Measurements from ENCODE around the gene CYP27B1. TPM values are rescaled to one million over a fixed set of nuclear protein-coding genes. Genes with fewer than 3 reads are reported as not detected.

Gene CYP27B1
- total and polyA plus RNA-seq, 9 of the 15 experiments (the other 6 are each of a cell fraction or from before 2014, with no cell fraction given) = 0.18 to 4.2 (median 1.8) TPM

- TF ChIP-seq, protein P1, sequence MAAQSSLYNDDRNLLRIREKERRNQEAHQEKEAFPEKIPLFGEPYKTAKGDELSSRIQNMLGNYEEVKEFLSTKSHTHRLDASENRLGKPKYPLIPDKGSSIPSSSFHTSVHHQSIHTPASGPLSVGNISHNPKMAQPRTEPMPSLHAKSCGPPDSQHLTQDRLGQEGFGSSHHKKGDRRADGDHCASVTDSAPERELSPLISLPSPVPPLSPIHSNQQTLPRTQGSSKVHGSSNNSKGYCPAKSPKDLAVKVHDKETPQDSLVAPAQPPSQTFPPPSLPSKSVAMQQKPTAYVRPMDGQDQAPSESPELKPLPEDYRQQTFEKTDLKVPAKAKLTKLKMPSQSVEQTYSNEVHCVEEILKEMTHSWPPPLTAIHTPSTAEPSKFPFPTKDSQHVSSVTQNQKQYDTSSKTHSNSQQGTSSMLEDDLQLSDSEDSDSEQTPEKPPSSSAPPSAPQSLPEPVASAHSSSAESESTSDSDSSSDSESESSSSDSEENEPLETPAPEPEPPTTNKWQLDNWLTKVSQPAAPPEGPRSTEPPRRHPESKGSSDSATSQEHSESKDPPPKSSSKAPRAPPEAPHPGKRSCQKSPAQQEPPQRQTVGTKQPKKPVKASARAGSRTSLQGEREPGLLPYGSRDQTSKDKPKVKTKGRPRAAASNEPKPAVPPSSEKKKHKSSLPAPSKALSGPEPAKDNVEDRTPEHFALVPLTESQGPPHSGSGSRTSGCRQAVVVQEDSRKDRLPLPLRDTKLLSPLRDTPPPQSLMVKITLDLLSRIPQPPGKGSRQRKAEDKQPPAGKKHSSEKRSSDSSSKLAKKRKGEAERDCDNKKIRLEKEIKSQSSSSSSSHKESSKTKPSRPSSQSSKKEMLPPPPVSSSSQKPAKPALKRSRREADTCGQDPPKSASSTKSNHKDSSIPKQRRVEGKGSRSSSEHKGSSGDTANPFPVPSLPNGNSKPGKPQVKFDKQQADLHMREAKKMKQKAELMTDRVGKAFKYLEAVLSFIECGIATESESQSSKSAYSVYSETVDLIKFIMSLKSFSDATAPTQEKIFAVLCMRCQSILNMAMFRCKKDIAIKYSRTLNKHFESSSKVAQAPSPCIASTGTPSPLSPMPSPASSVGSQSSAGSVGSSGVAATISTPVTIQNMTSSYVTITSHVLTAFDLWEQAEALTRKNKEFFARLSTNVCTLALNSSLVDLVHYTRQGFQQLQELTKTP (IDR thresholded peaks at IDR 0.05; ENCODE audit: low read depth in 1 of 2, partially characterized antibody in 2 of 2) = peak in 1 of 2 experiments; percentile 76
- 0 out of 2 replicates have a peak, but pooled peaks have one; percentile 0 for TF ChIP-seq ZNF354B (CRISPR knock-in tag; IDR thresholded peaks at IDR 0.05)
- TF ChIP-seq KDM4B (IDR thresholded peaks at IDR 0.05; ENCODE audit: borderline replicate concordance in 2 of 2, low read depth in 1 of 2) = no peak
- no peak for TF ChIP-seq BACH1 (tag; IDR thresholded peaks at IDR 0.05)
These were observed 4.5 kb upstream of the CYP27B1 start (continued) for GRCh38 chr12:57771236-57771872.

DNA sequence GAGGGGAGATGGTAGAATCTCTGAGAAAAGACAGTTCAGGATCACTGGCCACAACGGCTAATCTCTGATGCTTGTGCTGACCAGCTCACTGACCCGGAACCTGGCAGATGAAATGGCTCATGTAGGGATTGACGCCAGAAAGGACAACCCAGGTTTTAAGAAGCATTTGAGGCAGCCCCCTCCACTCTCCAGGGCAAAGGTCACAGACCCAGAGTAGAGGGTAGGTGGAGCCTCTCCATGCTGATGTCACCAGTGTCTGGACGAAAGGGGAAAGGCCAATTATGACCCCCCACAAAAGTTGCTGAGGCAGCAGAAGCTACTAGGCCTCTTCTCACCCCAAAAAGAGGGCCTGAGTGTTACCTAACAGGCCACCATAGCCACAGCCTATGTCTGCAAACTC lies 3.9 kb upstream of the CYP27B1 start:
- Histone ChIP-seq H3K27ac (ENCODE audit: extremely low read depth, low read depth, low read length) (peak overlapping the region; percentile 93), H3K4me3 (peak overlapping the region; percentile 71; the same call in 1 of the 2 replicates), H3K4me1 (replicated peaks in 1 of 2; ENCODE audit: control insufficient read depth in 2 of 2, insufficient read depth in 2 of 2, low read length in 2 of 2) (peaks cover 23 to 40% of the 10 kb centered on the region in 2 experiments), H3K4me2 (ENCODE audit: insufficient read depth, low read length) (peak overlapping the region; percentile 99), H3K9me3 (replicated peaks; ENCODE audit: control insufficient read depth, insufficient read depth, low read depth, low read length) (no peaks in the 10 kb centered on the region), H3K9ac (ENCODE audit: insufficient read depth in 1 of 2, low read depth in 2 of 2, low read length in 2 of 2) (peak overlapping the region; percentile 91 to 100; a peak in 3 of 4 replicates), H3K27me3 (ENCODE audit: control insufficient read depth in 2 of 2, insufficient read depth in 2 of 2, low read length in 2 of 2) (no peaks in the 10 kb centered on the region), H4K20me1 (replicated peaks; ENCODE audit: control insufficient read depth, insufficient read depth, low read length) (no peaks in the 10 kb centered on the region), H3K36me3 (ENCODE audit: control insufficient read depth, insufficient read depth, low read length) (peaks cover 40% of the 10 kb centered on the region), H3K79me2 (ENCODE audit: control insufficient read depth, insufficient read depth, low read length) (peaks cover 27% of the 10 kb centered on the region), H2AFZ (ENCODE audit: low read depth, low read length) (0 out of 2 replicates have a peak overlapping the region, but pooled peaks have one; percentile 98), H3K9me1 (ENCODE audit: control insufficient read depth, insufficient read depth, low read length) (no peaks in the 10 kb centered on the region)
- TF ChIP-seq MAFF (IDR thresholded peaks at IDR 0.05; ENCODE audit: low read length) = peak; percentile 81
- TF ChIP-seq, protein P2, sequence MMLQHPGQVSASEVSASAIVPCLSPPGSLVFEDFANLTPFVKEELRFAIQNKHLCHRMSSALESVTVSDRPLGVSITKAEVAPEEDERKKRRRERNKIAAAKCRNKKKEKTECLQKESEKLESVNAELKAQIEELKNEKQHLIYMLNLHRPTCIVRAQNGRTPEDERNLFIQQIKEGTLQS (IDR thresholded peaks at IDR 0.05) = no peak
- TF ChIP-seq, protein P2 (CRISPR knock-in tag; conservative IDR thresholded peaks at IDR 0.05) = no peak
- TF ChIP-seq ZNF316 (IDR thresholded peaks at IDR 0.05) = peak; percentile 95
- TF ChIP-seq MAFG (tag; conservative IDR thresholded peaks at IDR 0.05) = peak; percentile 84
- peak; percentile 83 for TF ChIP-seq MAFK (IDR thresholded peaks at IDR 0.05; ENCODE audit: low read length)
- peak; percentile 94 for TF ChIP-seq C11orf30 (IDR thresholded peaks at IDR 0.05; ENCODE audit: low read depth)
- TF ChIP-seq MCM2 (IDR thresholded peaks at IDR 0.05; ENCODE audit: low read depth) = no peak
- TF ChIP-seq NR2C1 (IDR thresholded peaks at IDR 0.05) = 0 out of 2 replicates have a peak, but pooled peaks have one; percentile 43
- peak; percentile 58; the same call in 1 of the 2 replicates for TF ChIP-seq NR2C1 (tag; IDR thresholded peaks at IDR 0.05)
- no peak for TF ChIP-seq SRSF3 (IDR thresholded peaks at IDR 0.05; ENCODE audit: insufficient read depth, low read length)
- FAIRE-seq (no peak), DNase-seq (ENCODE audit: extremely low read depth in 1 of 4, low spot score in 3 of 4) (no peak), ATAC-seq (no peak)
- ChIA-PET POLR2A (interaction anchor here (0.6 to 1.0 kb wide), 4 partner anchors 9 to 32 kb away, joined by 3 to 4 read pairs (median 3); no protein-coding TSS in a partner anchor), CTCF (ENCODE audit: low intra/inter-chr PET ratio) (no interaction called here)
- no TSS peak for BruUV-seq (replicated peaks)
- 32% methylated on average over 4 of the region's 4 CpGs for WGBS (ENCODE audit: insufficient coverage, low coverage, missing lambda C conversion rate)
- intact Hi-C loops (cut with micrococcal nuclease) (no loop called here), in situ Hi-C loops (cut with MboI) (no loop called here)
